Endothelial cell of umbilical vein (primary cell): ENCODE data around the gene SPAG16.

Experiments used
- CTCF ChIP-seq, 2 donors: IDR thresholded peaks; 1 replicate in 1 of 2; 2 replicates in 1 of 2; pipeline ENCODE4 v1.5.1; 2011; ENCODE audit warnings: low read length in 2 of 2, mild to moderate bottlenecking in 2 of 2, moderate library complexity in 2 of 2, control low read depth in 1 of 2, inconsistent platforms in 1 of 2, low read depth in 1 of 2; ENCODE audit not compliant: insufficient read depth in 1 of 2; ENCODE audit errors: extremely low read depth in 1 of 2
- EZH2 ChIP-seq: IDR thresholded peaks from 2 replicates; pipeline ENCODE4 v1.6.1; 2012; ENCODE audit warnings: borderline replicate concordance, low read depth, mild to moderate bottlenecking, moderate library complexity, low read length, inconsistent platforms; ENCODE audit not compliant: severe bottlenecking
- FOS ChIP-seq: IDR thresholded peaks from 2 replicates; pipeline ENCODE4 v1.6.1; 2011; ENCODE audit warnings: mild to moderate bottlenecking, low read length, moderate library complexity, borderline replicate concordance; ENCODE audit not compliant: insufficient read depth
- GATA2 ChIP-seq: IDR thresholded peaks from 2 replicates; pipeline ENCODE4 v1.7.0; 2011; ENCODE audit warnings: low read depth, mild to moderate bottlenecking, moderate library complexity, mixed read lengths, low read length; ENCODE audit not compliant: insufficient read length, insufficient read depth
- MAX ChIP-seq: IDR thresholded peaks from 2 replicates; pipeline ENCODE4 v1.6.1; 2011; ENCODE audit not compliant: insufficient read depth, insufficient read length
- MYC ChIP-seq: IDR thresholded peaks from one replicate; pipeline ENCODE4 v1.6.1; 2011; ENCODE audit warnings: mild to moderate bottlenecking, low read depth, low read length
- POLR2A ChIP-seq: IDR thresholded peaks from 2 replicates; pipeline ENCODE4 v1.6.1; 2012; ENCODE audit warnings: low read depth, mild to moderate bottlenecking, control low read depth, low read length

- no peak for TF ChIP-seq CTCF (IDR thresholded peaks at IDR 0.05; ENCODE audit: extremely low read depth in 1 of 2, insufficient read depth in 1 of 2, low read depth in 1 of 2, low read length in 2 of 2)
- no peak for TF ChIP-seq POLR2A
- TF ChIP-seq MAX = no peak
- TF ChIP-seq GATA2 = no peak
- no peak for TF ChIP-seq MYC
- TF ChIP-seq EZH2 = no peak
- TF ChIP-seq FOS = no peak
These were observed 278.4 kb downstream of the SPAG16 start for GRCh38 chr2:213562539-213563180.
